ENCODE data around the gene AGTRAP. TPM values are rescaled to one million over a fixed set of nuclear protein-coding genes. Genes with fewer than 3 reads are reported as not detected.

The AGTRAP gene
- total and polyA plus RNA-seq, 2 donors (not counting 3 experiments of a cell fraction or from before 2014, with no cell fraction given), result 41.6 to 101 TPM

DNA sequence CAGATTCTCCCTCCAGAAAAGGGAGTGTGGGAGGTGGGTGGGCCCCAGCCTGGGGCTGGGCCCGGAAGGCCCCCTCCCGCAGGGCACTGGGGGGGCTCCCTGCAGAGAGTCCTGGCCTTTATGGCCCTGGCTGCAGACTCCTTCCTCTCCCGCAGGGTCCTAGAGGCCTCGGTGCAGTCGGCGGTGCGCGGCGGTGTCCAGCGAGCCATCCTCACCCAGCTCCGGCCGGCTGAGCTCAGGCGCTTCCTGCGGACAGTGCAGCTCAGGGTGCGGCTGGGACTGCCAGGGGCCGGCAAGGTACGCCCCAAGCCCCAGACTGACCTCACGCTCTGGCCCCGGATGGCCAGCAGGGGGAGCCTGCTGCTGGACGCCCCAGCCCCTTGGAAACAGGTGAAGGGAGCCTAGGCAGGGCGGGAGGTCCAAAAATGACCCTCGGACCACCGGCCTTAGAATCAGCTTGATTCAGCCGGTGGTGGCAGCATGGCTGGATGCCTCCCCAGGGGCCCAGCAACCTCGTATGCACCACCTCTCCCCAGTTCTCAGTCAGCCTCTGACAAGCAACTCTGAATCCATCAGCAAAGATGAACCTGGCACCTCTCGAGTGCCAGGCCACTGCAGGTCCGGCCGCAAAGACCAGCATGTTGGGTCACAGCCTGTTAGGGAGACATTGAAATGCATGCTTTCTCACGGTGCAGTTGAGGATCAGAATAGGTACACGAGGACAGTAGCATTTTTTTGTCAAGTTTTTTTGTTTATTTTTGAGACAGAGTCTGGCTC lies 49.2 kb downstream of the AGTRAP start:
- no TSS peak for BruUV-seq (replicated peaks)
- Histone ChIP-seq H3K9ac (replicated peaks; ENCODE audit: extremely low read depth, insufficient read depth, low read length) (peak overlapping the region; percentile 4), H3K79me2 (ENCODE audit: control insufficient read depth, insufficient read depth, low read length) (no peaks in the 10 kb centered on the region), H4K20me1 (replicated peaks; ENCODE audit: control insufficient read depth, extremely low read depth, insufficient read depth, low read length) (no peaks in the 10 kb centered on the region), H3K4me1 (ENCODE audit: control insufficient read depth, extremely low read depth, insufficient read depth, low read length) (peaks cover 8% of the 10 kb centered on the region), H3K9me3 (replicated peaks; ENCODE audit: control insufficient read depth, insufficient read depth, low read length) (no peaks in the 10 kb centered on the region), H3K36me3 (ENCODE audit: control insufficient read depth in 2 of 2, extremely low read depth in 1 of 2, insufficient read depth in 2 of 2, low read length in 2 of 2) (peaks cover 0 to 6% of the 10 kb centered on the region in 2 experiments), H3K4me2 (ENCODE audit: insufficient read depth, low read length) (no peak overlapping the region), H2AFZ (ENCODE audit: low read depth, low read length) (peak overlapping the region; percentile 17), H3K4me3 (replicated peaks in 1 of 3; ENCODE audit: insufficient read depth in 1 of 3, low read depth in 1 of 3, low read length in 3 of 3) (peak overlapping the region in 1 of 3 experiments; percentile 5), H3K9me1 (replicated peaks; ENCODE audit: control insufficient read depth, extremely low read depth, insufficient read depth, low read length) (no peaks in the 10 kb centered on the region), H3K27me3 (ENCODE audit: control insufficient read depth in 2 of 2, insufficient read depth in 2 of 2, low read length in 2 of 2) (no peaks in the 10 kb centered on the region), H3K27ac (ENCODE audit: insufficient read depth, low read depth, low read length) (no peak overlapping the region)
- intact Hi-C loops (cut with micrococcal nuclease), result loop anchor here (1.0 kb wide), 3 partner anchors 18 to 39 kb away; no protein-coding TSS in a partner anchor
- peak; percentile 62 for DNase-seq (ENCODE audit: low read depth, low spot score)
- peak; percentile 59 for FAIRE-seq
- ChIA-PET CTCF (interaction anchor here (0.6 to 5.5 kb wide), 8 partner anchors 9 to 121 kb away, joined by 3 to 31 read pairs (median 5); partner anchors contain the start of gene FBXO6), POLR2A (interaction anchor here (0.8 kb wide), 1 partner anchor 123 kb away, joined by 3 read pairs; no protein-coding TSS in a partner anchor)
- dilution Hi-C loops (cut with MboI; ENCODE audit: extremely low pct_ligation_motif_present, low sequenced_read_pairs), result no loop called here
- TF ChIP-seq JUN (IDR thresholded peaks at IDR 0.05; ENCODE audit: borderline replicate concordance, insufficient read depth, insufficient read length, low read depth), result no peak
- TF ChIP-seq CTCF (IDR thresholded peaks at IDR 0.05; ENCODE audit: extremely low read depth in 1 of 2, insufficient read depth in 1 of 2, low read depth in 1 of 2, low read length in 2 of 2), result peak; percentile 95
- TF ChIP-seq POLR2A (IDR thresholded peaks at IDR 0.05; ENCODE audit: low read depth, low read length), result no peak
- no peak for TF ChIP-seq MYC (IDR thresholded peaks at IDR 0.05; ENCODE audit: low read depth, low read length)
- TF ChIP-seq FOS (IDR thresholded peaks at IDR 0.05; ENCODE audit: borderline replicate concordance, insufficient read depth, low read length), result no peak
